NK-92 (cell line): ENCODE results near the gene CAMK2D.

ENCODE experiments used
- DNase-seq: peaks from one replicate; lab custom pipeline; 2025; ENCODE audit not compliant: unreplicated experiment; lab: John Stamatoyannopoulos, UW

Gene CAMK2D

DNA sequence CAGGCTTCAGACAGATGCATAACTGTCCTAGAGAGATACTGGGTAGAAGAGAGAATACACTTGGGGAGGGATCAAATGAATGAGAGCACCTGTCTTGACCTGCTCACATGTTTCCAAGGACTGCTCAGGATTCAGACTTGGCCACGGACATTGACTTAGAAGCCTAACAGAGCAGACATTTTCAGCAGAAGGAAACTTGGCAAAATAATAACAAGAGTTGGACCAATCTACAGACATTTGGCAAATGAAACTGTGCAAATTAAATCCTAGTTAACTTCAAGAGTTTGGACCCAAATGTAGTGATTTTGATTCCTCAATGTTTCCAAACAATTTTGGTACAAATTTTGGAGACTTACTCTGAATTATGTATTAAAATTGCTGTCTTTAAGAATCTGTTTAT, 223.9 kb downstream of the CAMK2D start:
- DNase-seq = no peak

DNA sequence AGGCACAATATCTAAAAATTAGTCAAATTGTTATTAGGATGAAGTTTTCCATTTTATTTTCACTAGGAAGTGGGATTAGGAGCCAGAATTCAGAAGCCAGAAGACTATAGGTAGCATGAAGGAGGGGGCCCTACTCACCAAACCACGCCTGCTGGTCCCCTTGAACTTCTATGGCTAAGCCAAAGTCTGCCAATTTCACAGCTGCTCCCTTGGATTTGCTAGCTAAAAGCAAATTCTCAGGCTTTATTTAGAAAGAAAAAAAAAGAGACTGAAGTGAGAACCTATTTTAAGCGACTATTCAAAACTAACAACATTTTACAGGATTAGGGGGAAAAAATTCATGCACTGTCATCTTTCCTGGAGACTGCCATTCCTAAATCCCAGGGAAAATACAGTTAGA, 224.3 kb downstream of the CAMK2D start:
- DNase-seq = no peak

DNA sequence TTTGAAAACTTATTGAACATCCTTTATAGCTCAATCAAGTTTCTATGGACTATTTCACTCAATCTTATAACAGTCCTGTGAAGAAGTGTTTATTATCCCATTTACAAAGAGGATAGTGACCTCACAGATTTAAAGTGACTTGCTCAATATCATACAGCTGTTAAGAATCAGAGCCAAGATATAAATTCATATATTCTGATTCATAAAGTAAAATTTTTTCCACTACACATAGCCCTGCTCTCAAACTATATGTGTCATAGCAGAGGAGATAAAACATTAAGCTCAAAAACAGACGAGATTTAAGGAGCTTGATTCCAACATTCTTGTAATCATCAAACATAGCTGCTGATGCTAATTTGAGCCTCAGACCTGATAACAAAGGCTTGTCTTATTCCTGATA, 226.8 kb downstream of the CAMK2D start:
- DNase-seq = no peak

DNA sequence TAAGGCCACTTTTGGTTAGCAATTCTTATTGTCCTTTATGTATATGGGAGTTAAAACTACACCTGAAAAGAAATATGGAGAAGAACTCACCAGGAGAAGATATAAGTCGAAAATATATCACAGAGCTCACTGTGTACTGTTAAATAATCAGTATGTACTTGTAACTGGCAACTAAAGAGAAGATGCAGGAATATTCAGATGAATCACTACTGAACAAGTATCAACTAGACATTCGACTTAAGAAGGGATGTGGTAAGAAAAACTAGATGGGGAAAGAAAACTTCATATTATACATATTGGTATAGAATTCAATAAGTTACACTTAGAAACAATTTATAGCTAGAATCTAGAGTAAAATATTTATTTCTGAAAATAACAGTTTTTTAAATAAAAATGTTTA, 230.0 kb downstream of the CAMK2D start:
- DNase-seq = no peak

DNA sequence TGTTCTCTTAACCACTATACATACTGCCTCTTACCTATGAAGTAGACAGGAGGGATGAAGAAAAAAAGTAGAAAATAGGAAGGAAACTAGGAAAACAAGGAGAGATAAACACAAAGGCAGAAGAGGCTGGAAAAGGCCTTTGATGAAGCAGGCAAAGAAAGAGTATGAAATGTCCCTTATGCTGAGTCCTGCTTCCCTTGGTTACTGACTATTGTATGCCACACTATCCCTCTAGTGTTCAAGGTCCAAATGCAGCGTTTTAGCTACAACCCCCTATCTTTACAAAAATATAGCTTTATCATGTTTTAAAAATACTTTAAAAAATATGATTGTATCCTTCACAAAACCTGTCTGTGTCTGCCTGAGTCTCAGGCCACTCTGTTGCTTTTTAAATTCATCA, 233.1 kb downstream of the CAMK2D start:
- DNase-seq = no peak

DNA sequence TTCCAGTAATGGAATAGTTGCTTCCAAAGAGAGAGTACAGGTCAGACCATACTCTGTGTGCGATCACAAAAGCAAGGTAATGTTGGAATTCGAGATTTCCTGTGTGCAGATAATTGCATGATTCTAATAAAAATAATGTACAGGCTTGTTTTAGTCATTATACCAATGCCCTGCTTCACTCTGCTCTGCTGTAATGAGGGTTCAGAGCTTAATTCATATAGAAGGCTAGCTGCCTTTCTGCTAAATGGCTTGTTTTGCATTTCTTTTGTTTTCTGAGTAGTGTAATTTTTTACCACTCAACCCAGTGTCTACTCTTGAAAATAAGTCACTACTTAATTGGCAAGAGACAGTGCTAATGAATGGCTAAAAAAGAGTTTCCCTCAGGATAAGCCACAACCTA, 236.0 kb downstream of the CAMK2D start:
- no peak for DNase-seq

DNA sequence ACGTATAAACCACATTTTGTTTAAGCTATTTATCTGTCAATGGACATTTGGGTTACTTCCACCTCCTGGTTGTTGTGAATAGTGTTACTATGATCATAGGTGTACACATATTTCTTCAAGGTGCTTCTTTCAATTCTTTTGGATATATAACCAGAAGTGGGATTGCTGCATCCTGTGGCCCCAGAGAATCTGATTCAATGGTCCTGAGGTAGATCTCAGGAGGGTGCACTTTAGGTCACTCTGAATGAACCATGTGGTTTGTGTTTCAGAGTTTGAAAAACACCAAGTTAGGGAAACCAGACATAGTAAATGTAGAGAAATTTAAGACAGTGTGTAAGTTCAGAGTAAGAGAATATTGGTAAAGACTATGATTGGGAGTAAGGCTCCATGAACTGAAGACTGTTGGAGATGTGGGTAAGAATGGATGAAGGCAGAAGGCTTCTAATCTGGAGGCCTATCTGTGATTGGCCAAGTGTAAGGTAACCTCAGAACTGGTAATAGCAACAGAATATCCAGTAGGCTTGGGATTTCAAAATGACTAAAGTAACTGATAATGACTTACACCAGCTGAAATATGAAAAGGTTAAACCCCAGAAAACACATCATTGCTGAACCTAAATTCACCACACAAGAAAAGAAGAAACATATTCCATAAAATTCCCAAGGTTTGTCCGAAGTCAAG, 236.9 kb downstream of the CAMK2D start:
- DNase-seq = no peak

DNA sequence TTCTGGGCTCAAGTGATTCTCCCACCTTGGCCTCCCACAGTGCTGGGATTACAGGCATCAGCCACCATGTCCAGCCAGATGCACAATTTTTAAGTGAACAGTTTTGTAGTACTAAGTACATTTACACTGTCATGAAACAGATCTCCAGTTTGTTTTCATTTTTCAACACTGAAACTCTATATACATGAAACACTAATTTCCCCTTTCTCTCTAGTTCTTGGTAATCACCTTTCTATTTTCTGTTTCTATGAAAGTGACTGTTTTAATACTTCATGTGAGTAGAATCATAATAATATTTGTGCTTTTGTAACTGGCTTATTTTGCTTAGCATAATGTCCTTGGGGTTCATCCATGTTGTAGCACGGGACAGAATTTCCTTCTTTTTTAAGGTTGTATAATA, 237.4 kb downstream of the CAMK2D start:
- DNase-seq = no peak

DNA sequence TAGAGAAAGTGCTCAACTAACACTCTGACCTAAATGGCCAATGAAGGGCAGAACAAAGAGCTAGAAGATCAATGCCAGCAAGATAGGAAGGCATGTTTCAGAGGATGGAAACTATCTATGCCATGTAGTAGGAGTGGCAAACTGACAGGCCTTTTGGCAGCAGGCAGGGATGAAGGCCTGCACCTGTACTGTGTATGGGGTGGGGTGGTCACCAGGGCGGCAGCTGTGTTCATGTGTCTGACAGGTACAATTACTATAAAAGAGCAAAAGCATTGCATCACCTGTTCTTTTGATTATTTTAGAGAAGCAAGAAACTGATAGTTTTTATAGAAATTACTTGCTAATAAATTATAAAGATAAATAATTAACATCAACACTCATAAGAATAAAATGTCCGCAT, 239.1 kb downstream of the CAMK2D start:
- DNase-seq = no peak

DNA sequence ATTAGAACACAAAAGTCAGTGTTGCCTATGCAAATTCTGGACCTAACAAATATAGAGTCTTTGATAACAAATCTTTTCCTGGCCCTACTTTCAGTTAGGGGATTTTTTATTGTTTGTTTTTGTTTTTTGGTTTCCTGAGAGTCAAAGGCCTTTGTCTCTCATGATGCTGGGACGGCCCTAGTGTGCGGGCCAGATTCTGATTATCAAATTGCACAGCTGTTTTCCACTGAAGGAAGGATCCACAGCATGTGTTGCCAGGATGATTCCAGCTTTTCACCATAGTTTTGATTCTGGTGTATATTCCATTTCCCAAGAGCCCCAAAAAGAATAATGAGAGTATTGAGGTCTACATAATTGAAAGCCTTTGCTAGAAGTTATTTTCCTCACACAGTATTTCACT, 248.2 kb downstream of the CAMK2D start:
- no peak for DNase-seq

DNA sequence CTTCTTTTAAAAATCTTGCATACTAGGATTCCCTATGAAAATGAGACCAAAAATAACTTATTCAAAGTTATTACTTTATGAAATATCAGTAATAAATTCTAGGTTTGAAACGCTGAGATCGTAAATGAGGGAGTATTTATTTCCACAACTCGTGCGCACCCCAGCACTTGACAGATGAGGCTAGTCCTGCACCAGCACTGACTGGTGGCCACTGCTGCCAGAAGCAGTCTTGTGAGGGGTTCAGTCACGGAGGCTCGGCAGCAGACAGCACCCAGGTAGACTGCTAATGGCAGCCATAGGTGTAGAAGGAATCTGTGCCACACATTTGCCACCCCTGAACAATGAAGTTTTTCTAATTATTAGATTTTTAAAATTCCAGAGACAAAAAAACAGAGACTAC, 248.7 kb downstream of the CAMK2D start:
- no peak for DNase-seq

DNA sequence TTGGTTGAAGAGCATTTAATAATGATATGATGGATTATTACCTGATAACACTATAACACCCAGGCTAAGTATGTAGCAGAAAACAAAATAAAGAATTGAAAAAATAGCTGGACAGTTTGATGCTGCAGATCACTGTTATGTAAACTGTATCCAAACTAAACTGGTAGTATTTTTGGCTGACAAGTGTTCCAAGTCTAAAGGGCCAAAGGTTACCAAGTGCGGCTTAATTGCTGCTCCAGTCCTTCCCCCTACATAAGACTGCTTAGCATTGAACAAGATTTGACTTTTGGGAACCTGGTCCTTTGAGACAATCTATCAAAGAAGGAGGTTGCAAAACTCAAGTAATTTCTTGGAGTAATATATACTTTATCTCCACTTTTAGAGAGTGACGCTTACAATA, 249.6 kb downstream of the CAMK2D start:
- no peak for DNase-seq

DNA sequence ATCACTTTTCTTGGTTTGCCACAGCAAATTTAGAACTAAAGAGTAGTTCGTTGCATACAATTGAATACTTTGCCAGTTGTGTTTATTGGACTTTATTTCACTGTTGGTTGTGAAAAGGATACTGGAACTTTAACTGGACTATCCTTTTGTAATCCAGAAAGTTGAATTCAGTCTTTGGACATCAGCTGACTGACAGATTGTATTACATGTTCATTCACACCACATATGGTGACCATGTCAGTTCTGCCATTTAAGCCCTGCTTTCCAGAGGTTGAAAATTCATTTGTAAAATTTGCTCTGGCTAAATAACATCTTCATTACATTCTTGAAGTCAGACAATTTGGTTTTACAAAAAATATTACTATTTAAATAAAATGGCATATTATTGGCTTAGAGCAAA, 251.7 kb downstream of the CAMK2D start:
- DNase-seq = no peak

DNA sequence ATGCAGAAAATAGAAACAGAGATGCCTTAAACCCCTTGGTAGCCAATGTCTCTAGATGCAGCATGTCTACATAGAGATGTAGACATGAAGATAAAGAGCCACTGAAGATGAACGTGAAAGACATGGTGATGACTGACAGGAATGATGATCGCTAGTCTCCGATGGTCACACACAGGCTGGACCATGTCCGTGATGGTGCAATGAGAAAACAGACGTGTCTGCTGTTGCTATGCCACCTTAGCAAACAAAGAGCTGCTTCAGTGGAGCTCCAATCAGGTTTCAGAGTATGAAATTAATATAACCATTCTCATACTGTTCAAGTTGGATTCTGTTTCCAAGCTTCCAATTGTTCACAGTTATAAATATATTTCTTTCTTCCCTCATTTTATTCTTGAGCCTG, 256.5 kb downstream of the CAMK2D start:
- DNase-seq = no peak

DNA sequence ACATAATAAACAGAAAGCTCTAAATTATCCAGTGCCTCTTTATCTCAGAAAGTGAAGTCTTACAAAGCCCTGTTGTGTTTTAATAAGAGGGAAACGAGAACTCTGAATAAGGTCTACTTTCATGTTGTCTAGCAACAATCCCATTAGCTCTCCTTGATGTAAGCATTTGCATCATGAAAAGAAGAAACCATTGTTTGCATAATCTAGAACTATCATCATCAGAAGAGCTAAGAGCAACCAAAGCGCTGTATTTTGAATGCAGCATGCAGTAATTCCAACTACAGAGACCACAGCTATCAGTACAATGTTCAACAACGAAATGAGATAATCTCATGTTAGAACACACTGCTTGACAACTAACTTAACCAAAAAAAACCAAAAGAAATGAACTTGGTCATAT, 257.1 kb downstream of the CAMK2D start:
- DNase-seq = no peak

DNA sequence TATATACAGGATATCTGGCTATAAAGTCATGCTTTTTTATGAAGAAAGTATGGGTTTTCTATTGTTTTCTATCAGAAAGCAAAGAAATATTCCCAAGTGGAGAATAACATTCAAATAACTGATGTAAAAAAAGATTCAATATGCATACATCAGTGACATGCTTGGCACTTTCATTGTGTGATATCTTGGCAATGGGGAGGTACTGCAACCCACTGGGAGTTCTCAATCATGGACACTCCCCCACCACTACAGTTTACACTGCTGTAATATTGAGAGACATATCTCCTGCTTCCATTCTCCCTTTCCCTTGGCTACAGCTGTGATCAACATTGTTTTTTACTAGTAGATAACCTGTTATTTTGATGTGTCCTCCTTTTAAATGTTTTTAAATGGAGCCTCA, 257.8 kb downstream of the CAMK2D start:
- no peak for DNase-seq

DNA sequence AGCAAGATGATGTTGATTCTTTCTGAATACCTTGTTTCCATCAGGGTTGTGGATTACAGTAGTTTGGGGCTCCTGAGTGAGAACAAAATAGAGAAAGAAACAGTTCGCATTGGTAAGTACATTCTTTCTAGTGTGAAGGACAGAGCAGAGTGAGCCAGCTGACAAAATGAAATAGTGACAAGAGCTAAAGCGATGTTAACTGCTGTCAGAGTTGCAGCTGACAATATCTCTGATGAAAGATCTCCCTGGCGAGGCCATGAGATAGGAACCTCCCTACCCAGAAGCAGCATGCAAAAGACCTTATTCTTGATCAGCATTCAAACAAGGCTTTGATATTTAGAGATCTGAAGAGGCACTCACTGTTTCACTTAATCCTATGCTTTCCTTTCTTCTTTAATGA, 258.6 kb downstream of the CAMK2D start:
- no peak for DNase-seq

DNA sequence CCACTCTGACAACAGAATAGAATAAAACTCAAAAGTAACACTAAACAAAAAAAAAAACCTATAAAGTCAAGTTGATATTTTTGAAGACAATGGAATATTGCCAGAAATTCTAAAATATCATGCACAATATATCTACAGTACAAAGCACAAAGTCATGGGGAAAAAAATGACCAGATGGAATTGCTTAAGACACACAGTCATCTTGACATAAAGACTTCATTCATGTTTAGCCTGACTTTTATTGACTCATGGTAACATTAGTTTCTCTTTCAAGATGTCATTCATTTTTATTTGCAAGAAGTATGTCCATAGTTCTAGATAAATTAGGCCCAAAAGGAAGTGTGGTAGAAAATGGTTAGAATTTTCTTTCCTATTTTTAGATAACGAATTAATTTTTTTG, 259.1 kb downstream of the CAMK2D start:
- no peak for DNase-seq

DNA sequence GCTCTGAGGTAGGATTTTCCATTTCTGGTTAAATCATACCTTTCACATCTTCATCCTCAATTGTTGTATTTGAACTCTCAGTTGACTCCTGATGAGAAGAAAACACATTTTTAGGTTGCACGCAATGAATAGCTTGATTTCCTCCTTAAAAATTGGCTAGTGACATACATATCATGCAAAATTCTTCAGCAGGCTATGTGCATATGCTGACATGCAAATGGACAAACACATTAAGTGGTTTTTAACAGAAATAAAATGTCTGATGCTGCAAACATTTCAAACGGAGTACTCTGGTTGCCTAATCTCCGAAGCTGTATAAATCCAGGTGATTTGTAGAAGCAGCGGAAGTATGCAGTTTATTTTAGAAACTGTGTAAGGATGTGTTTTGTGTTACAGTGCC, 261.1 kb downstream of the CAMK2D start:
- no peak for DNase-seq

DNA sequence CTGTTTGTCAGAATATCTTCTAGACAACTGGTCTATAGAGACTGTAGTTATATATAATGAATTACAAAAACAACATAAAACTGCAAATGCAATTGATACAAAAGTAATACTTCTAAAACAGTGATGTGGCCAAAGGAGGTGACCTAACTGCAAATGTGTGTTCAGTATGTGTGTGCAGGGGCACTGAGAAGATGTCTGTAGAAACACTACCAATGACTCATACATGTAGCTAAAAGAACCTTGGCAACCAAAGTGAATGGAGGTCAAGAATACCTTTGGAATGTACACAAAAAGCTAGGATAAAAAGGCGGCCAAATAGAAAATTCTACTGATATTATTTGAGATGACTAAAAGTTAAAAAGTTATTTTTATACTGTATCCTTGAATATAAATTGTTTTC, 261.8 kb downstream of the CAMK2D start:
- DNase-seq = no peak

DNA sequence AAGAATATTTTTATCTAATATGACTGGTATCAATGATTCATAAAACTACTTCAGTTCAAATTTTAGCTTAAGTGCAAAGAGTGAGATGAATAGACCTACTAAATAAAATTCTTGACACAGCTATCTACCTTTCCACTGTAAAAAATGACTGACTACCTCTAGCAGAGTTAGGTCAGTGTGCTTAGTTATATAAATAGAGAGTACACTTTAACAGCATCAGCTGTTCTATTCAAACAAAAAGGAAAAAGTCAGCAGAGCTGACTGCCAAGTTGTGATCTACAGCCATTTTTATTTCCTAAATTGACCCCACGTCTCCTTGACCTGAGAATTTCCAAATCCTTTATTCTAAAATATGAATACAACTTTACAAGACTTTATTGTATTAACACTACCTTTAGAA, 262.4 kb downstream of the CAMK2D start:
- no peak for DNase-seq

DNA sequence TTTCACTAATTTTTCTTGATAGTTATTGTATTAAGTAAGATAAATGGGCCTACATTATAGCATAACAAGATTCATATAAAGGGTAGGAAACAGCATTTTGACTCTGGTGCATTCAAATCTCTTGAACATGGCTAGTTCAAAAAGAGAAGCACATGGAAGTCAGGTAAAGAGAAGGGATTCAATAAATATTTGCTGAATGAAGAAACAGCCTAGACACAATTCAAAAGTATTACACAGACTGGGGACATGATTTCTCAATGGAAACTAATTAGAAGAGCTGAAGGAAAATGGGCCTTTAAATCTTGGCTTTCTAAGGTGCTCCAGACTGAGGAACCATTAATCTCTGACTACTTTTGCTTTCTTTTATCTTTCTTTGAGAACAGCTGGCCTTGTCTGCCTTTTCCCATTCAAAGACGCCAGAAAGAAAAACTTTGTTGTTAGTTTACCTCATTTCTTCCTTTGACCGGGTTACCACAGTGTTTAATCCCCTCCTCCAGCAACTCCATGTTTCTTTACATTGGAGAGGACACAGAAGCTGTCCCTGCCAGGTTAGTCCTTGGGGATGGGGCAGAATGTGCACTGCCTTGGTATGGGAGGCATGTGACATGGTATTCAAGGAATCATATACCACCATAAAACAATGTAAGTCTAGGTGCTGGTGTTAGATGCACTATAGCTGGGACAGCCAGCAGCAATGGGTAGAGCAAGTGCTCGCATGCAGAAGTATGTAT, 264.2 kb downstream of the CAMK2D start:
- no peak for DNase-seq

DNA sequence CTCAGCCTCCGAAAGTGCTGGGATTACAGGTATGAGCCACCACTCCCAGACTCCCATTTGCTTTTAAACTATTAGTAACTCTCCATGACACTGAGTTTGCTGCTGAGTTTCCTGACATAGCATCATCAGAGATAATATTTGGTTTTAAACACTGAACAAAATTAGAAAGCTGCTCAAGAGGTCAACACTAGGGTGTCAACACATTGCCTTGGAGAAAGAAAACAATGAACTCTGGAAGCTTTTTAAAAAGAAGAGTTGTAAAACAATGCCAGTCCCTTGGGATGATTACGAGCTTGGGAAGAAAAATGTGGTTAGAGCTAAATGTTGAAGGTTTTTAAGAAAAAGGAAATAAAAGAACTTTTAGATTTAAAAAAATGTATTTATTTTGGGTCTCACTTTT, 264.8 kb downstream of the CAMK2D start:
- DNase-seq = no peak
